BE2C (cell line): ENCODE data around the gene DTX1.

ENCODE experiments used
- DNase-seq: peaks from one replicate; pipeline ENCODE4 v3.0.0-alpha.2; 2020
- H3K27me3 ChIP-seq: fragments of 250-450 bp; sonication (Bioruptor Pico); 2 replicates; pipeline ENCODE4 v1.5.1; 2020; ENCODE audit warnings: mild to moderate bottlenecking
- H3K36me3 ChIP-seq: fragments of 250-450 bp; sonication (Bioruptor Pico); 2 replicates; pipeline ENCODE4 v1.5.1; 2020; ENCODE audit warnings: mild to moderate bottlenecking
- H3K4me1 ChIP-seq: fragments of 250-450 bp; sonication (Bioruptor Pico); 2 replicates; pipeline ENCODE4 v1.5.1; 2020
- H3K4me3 ChIP-seq: 2 replicates; pipeline ENCODE4 v1.5.1; 2011; ENCODE audit warnings: low read depth, low read length
- H3K9me3 ChIP-seq: fragments of 250-450 bp; sonication (Bioruptor Pico); 2 replicates; pipeline ENCODE4 v1.5.1; 2020
- CTCF ChIP-seq: IDR thresholded peaks from 2 replicates; pipeline ENCODE4 v1.5.1; 2012; ENCODE audit warnings: mild to moderate bottlenecking, low read depth, low read length

DTX1 gene

GRCh38 chr12:113062502-113063395 lies 6.2 kb downstream of the DTX1 start:
- H3K27me3 ChIP-seq: no peaks in the 10 kb centered on the region
- H3K4me3 ChIP-seq: no peak overlapping the region
- no peak for TF ChIP-seq CTCF
- no peaks in the 10 kb centered on the region for H3K36me3 ChIP-seq
- DNase-seq: no peak
- H3K9me3 ChIP-seq: no peaks in the 10 kb centered on the region
- peaks cover 18% of the 10 kb centered on the region for H3K4me1 ChIP-seq

DNA sequence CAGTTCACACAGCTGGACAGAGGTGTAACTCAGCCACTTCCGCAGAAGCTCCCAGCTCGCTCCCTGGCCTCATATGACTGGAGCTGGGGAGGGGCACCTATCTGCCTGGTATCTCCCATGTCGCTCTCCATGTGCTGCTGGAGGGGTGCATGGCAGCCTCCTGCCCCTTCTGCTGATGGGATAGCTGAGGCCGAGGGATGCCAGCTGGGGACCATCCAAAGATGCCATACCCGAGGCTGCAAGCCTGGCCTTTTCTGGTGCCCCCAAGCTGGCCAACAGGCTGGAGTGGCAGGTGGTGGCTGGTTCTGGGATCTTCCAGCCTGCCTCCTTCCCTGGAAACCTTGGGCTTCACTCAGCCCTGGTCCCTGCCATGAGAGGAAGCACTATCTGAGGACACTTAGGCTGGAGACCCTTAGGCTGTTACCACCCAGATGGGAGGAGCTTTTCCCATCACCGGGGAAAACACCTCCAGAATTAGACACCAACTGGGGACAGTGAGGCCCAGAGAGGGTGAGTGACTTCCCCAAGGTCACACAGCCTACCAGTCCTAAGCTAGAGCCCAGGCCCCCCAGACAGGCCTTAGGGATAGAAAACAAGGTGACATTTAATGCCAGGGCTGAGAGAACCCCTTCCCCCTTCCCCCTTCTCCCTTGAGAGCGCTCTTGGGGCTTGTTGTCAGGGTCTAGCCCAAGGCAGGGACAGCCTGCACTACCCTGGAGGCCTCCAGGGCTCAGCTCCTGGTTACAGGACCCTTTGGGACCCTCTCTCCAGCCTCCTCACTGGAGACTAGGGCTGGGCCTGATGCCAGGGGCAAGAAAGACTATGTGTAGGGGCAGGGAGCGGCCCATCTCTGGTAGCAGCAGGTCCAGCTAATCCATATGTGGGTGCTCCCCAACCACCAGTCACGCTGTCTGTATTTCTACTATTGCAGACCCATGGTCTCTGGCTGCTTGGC lies 7.1 kb downstream of the DTX1 start:
- no peak for TF ChIP-seq CTCF
- Histone ChIP-seq H3K27me3 (no peaks in the 10 kb centered on the region), H3K9me3 (no peaks in the 10 kb centered on the region), H3K4me1 (peaks cover 18% of the 10 kb centered on the region), H3K4me3 (no peak overlapping the region), H3K36me3 (no peaks in the 10 kb centered on the region)
- DNase-seq: no peak

DNA sequence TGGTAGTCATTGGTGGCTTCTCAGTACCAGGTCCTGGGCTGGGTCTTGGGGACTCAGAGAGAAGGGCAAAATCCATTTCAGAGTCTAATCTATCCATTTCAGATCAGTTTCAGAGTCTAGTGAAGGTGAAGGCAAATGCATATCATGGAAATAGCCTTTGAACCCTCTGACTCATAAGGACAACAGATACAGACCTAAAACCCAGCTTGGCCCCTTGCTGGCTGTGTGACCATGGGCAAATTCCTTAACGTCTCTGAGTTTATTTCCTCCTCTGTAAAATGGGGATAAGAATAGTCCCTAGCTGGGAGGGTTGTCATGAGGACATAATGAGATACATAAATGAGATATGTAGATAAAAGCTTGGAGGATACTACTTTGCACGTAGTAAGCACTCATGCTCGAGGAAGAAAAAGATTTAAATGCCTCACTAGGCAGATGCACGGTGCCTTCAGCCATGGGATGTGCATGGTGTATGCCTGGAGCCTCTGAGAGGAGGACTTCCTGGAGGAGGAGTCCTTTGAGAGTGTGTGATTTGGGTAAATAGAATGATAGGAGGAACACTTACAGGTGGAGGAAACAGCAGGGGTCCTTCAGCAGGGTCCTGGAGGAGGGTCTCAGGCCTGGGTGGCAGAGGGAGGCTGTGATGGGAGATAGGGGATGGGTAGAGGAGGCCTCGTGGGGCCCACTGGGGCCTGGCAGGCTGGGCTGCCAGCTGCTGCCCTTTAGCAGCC lies 8.0 kb downstream of the DTX1 start:
- no peaks in the 10 kb centered on the region for H3K27me3 ChIP-seq
- H3K4me1 ChIP-seq: peaks cover 18% of the 10 kb centered on the region
- H3K9me3 ChIP-seq: no peaks in the 10 kb centered on the region
- peak overlapping the region; percentile 10 for H3K4me3 ChIP-seq
- H3K36me3 ChIP-seq: no peaks in the 10 kb centered on the region
- DNase-seq: no peak
- TF ChIP-seq CTCF: no peak

DNA sequence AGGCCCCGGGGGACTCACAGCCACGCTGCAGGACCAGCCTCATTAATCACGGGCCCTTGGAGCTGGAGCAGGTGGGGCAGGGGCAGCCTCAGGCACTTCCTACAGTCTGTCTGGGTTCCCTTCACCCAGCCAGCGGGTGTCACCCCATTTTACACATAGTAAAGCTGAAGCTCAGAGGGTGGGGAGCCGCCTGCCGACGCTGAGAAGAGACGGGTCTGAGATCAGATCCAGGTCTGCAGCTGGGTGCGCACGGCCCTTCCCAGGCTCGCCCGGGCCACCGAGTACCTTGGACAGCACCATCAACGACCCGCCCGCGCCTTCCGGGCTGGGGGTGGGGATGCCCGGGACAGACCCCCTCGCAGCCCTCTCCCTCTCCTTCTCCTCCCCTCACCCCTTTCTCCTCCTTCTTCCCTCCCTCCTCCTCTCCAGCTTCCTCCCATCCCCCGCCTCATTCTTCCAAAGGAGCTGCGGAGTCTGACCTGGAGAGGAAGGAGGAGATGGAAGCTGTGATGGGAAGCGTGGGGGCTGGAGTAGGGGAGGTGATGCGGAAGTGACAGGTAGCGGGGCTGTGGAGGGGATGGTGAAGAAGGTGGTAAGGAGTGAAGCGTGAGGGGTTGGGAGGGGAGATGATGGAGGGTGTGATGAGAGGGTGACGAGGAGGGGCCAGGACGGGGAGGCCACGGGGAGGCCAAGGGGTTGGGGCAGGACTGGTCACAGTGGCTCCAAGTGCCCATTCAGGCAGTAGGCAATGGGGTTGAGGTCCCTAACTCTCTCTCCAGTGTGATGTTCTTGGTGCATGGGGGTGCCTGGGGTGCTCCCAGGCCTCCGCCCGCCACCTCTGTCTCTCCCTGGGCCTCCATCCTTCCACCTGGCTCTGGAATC lies 8.8 kb downstream of the DTX1 start:
- H3K4me1 ChIP-seq: peaks cover 18% of the 10 kb centered on the region
- DNase-seq: peak; percentile 87

More for the DNA sequence above, 8.8 kb downstream of the DTX1 start:
- no peaks in the 10 kb centered on the region for H3K27me3 ChIP-seq
- no peaks in the 10 kb centered on the region for H3K36me3 ChIP-seq
- H3K9me3 ChIP-seq: no peaks in the 10 kb centered on the region
- H3K4me3 ChIP-seq: peak overlapping the region; percentile 10
- no peak for TF ChIP-seq CTCF
